ENCODE measurements around the gene GNPAT.

Gene GNPAT

DNA sequence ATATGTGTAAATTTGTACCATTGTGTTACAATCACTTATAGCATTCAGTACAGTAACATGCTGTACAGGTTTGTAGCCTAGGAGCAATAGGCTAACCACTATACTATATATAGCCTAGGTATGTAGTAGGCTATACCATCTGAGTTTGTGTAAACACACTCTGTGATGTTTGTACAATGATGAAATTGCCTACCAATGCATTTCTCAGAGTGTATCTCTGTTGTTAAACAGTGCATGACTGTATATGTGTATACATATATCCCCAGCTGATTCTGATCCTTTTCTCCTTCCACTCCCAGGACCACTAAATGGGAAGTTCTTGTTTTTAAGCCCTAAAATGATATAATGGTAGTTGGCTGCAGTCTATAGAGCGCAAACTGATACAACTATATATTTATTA is 7.8 kb downstream of the GNPAT start:
- DNase-seq, result no peak

DNA sequence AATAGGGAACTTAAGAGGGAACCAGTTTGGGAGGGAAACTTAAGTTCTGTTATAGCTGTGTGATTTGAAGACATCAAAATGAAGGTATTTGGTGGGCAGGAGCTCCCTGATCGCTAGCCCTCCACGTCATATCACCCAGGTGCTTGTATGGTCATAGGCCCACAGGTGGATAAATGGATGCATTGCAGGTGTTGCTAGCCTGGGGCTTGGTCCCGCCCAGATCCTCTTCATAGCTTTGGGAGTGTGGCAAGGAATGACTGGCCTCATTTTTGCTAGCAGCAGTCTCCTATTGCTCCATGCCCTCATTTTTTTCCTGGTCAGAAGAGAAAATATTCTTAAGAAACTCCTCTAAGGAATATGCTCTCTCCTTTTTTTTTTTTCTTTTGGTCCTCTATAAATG is 11.3 kb downstream of the GNPAT start:
- DNase-seq, result peak; percentile 7

DNA sequence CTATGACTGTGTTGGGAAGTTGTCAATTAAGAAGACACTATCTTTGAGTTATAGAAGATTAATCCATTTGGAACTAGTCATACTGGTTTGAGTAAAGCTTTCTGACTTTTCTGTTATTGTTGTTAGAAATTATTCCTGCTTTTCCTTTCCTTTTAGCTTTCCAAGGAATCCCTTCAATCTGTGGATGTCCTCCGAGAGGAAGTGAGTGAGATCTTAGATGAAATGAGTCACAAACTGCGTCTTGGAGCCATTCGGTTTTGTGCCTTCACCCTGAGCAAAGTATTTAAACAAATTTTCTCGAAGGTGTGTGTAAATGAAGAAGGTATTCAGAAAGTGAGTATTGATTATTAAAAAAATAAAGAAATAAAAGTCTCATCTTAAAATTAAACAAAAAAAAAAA is 19.3 kb downstream of the GNPAT start:
- no peak for DNase-seq

DNA sequence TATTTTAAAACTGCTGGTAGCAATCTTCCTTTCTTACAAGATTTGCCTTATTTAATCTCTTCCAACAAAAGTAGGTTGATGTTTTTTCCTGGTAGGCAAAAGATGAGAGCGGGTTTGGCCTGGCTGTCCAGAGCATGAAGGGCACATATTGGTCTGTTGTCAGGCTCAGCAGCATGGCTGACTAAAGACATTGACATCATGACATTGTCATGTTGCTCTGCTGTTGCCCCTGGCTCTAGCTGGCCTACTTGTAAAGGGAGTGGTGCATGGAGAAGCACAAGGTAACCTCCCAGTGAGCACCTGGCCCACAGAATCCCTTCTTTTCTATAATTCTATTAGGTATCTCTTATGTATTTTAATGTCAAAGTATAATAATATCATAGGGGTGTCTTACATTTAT is 23.6 kb downstream of the GNPAT start:
- DNase-seq, result no peak

DNA sequence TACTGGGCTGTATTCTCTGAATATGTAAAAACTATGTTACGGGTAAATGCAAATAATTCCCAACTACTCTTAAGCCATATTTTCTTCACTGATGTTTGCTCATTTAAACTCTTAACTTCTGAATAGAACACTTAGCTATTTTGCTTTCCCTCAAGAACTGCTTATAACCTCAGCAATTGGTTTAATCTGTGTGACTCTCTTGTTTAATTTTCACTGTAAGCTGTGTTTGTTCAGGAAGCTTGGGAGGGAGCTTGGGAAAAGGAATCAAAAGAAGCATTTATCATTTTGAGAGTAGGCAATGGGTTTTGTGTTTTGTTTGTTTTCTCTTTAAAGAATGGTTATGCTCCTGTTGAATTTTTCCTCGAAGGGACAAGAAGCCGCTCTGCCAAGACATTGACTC is 24.4 kb downstream of the GNPAT start:
- no peak for DNase-seq

DNA sequence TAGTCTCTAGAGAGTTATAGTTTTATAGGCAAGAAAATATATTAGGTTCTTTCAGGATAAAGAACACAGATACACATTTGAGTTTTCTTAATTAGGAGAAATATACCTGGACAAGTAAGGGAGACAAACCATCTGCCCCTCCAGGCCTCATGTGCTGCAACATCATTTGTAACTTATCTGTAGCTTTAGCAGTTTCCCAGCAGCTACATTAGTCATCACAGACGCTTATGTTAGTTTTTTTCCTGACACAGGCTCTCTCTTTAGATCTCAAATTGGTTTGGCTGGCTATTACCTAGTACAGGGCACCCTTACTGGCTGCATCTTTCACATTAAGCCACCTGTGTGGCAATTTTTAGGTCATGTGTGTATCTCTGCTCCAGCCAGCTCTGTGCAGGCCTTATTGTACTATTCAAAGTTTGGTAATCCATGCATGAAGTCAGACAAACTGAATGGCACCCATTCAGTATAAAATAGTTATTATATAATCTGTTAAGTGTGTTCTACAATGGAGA is 25.9 kb downstream of the GNPAT start:
- no peak for DNase-seq

DNA sequence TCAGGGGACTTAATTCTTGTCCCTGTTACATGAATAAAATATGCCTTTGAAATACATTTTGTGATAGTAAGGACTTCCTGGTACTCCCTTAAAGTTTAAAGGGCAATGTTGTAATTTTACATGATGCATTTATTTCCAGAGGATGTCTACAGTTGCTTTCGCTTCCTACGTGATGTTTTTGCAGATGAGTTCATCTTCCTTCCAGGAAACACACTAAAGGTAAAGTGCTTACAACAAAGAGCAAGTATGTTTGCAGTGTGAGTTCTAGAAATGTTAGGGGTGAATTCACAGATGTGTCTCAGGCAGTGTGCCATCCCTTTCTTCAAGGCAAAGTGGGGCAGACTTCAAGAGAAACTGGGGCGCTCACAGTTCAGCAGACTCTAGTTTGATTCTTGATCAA is 31.2 kb downstream of the GNPAT start:
- no peak for DNase-seq

DNA sequence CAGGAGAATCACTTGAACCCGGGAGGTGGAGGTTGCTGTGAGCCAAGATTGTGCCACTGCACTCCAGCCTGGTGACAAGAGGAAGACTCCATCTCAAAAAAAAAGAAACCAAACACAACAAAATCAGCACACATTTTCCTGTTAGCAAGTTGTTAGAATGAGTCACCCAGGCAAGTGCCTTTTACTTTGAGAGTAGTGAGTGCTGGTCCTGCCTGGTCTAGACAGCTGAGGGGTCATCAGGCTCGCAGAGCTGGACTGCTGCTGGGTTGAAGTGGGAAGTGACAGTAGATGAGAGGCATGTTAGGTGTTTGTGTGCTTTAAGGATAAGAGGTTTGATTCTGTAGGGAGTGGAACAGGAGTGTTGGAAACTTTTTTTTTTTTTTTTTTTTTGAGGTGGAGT is 31.9 kb downstream of the GNPAT start:
- DNase-seq, result no peak

DNA sequence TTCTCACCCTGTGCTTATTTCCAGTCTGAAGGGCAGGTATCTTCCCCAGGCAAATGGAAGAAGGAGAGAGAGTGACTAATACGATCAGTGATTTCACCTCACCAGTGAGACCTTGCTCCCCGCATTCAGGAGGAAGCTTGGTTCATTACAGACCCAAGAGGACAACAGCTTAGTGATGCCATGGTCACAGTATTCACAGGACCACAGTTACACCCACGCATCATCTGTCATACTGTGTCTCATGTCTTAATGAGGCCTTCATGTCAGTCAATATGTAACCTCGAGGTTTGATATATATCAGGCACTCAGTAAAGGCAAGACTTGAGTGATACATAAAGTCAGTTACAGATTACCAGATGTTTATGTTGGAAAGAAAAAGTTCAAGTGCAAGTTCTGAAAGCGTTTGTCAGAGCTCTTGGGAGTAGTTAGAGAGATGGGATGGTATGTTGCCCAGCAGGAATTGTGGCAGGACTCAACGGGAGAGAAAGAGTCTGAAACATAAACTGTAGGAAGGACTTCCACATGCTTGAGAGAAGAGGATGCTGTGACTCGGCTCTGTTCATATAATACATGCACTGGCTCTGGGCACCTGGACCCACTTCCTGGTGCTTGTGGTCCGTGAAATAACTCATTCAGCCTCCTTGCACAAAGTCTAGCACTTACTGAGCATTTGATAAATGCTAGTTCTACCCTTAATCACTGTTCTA is 33.3 kb downstream of the GNPAT start:
- no peak for DNase-seq

DNA sequence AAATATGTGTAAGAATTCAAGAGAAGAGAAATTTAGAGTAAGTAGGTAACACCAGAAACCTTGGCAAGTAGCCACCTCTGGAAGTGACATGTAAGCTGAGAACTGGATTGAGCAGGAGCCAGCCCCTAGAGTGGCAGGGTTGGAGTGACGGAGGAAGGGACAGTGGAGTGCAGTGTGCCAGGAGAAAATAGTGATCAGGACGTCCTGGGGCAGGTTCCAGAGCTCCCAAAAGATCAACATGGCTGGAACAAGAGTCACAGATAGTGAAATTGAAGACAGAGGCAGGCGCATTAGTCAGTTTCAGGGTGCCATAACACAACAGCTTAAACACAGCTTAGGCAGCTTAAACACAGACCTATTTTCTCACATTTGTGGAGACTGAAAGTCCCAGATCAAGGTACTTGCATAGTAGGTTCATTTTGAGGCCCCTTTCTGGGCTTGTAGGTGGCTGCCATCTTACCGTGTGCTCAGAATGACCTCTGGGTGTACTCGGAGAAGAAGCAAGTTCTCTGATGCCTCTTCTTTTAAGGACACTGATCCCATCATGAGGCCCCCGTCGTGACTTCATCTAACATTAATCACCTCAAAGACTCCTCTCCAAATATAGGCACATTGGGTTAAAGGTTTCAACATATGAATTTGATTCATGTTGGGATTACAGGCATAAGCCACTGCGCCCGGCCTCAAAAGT is 37.2 kb downstream of the GNPAT start:
- DNase-seq, result peak; percentile 6

DNA sequence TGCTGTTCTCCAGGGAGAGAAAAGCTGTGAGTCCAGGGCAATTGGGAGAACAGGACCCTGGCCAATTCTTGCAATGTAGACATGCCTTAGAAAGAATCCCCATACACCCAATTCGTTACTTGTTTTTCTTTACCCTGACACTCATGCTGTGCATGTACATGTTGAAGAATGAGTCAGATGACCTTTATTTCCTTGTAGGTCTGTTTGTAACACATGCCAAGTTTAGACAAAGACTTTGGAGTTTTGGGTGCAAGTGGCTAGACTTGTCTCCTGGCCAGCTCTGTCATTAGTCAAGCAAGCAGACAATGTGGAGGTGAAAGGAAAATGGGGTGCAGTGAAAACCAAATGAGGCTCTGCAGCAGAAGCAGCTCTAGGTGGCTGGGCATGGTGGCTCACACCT is 38.1 kb downstream of the GNPAT start:
- DNase-seq, result no peak

DNA sequence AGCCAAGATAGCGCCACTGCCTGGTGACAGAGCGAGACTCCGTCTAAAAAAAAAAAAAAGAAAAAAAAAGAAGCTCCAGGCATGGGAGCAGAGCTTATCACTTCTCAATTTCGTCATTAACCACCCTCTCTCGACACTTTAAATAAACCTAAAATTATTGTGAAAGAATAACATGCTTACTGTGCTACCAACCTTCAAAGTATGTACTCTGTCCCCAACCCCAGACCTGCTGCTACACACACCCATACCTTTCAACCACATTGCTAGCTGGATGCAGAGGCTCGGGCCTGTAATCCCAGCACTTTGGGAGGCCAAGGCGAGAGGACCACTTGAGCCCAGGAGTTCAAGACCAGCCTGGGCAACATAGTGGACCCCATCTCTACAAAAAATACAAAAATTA is 38.7 kb downstream of the GNPAT start:
- no peak for DNase-seq

DNA sequence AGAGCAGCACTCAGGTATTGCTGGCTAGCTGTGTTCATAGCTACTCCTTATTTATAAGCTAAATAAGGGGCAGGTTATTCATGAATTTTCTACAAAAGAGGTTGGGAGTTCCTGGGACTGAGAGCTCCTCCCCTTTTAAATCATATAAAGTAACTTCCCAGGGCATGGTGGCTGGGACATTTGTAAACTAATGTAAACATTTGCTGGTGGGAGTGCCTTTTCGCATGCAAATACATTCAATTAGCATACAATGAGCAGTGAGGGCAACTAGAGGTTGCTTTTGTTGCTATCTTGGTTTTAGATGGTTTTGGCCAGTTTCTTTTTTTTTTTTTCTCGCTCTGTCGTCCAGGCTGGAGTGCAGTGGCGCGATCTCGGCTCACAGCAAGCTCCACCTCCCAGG is 43.4 kb downstream of the GNPAT start:
- no peak for DNase-seq

DNA sequence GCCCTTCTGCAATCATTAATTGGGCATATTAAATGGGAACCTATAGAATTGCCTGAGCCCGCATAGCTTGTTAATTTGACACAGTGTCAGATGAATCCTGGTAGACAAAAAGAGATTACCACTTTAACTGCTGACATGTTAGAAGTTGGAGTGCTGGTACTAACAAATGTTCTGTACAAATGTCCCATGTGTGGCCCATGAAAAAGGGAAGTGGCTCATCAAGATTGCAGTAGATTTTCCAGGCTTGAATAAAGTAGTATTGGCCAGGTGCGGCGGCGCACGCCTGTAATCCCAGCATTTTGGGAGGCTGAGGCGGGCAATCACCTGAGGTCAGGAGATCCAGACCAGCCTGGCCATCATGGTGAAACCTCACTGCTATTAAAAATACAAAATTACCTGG is 45.6 kb downstream of the GNPAT start:
- DNase-seq, result no peak

DNA sequence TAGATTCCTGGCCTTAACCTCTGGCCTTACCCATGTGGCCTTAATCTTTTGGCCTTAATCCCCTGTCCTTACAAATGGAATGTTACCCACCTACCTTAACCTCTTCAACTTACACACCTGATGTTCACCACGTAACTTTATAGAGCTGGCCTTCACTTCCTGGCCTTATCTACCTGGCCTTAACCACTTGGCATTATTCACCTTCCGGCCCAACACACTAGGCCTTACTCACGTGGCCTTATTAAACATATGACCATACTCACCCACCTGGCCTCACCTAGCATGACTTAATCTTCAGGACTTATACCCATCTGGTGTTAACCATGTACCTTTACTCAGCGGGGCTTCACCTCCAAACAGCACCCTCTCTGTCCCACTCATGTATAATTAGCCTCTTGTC is 54.9 kb downstream of the GNPAT start:
- no peak for DNase-seq

DNA sequence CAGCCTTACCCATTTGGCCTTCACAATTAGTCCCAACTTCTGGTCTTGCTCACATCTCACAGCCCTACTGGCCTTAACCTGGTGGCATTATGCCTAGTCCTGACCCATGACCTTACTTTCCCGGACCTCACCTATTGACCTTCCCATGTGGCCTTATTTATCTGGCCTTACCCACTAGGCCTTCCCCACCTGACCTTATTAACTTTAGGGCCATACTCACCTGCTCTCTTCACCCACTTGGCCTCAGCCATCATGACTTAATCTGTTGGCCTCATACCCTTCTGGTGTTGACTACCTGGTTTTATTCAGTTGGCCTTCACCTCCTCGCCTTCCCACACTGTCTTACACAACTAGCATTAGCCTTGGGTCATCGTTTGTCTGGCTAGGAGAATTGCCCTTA is 61.0 kb downstream of the GNPAT start:
- DNase-seq, result no peak

DNA sequence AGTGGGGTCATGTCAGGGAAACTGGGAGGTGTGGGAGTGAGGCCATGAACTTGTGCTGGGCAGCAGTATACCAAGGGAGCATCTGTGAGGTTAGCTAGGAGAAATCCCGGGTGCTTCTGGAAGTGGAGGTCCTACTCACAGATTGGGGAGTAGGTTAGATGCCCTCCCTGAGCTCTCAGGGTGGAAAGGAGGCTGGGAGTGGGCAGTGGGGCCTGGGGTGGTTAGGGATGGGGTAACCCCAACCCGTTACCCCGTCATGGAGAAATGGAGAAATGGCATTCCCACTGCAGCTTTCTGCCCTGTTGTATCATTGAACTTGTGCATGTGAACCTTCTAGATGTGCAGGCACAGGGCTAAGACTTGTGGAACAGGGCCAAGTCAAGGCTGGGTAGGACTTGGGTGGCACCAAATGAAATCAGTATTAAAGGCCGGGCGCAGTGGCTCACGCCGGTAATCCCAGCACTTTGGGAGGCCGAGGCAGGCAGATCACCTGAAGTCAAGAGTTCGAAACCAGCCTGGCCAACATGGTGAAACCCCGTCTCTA is 69.5 kb downstream of the GNPAT start:
- DNase-seq, result no peak

DNA sequence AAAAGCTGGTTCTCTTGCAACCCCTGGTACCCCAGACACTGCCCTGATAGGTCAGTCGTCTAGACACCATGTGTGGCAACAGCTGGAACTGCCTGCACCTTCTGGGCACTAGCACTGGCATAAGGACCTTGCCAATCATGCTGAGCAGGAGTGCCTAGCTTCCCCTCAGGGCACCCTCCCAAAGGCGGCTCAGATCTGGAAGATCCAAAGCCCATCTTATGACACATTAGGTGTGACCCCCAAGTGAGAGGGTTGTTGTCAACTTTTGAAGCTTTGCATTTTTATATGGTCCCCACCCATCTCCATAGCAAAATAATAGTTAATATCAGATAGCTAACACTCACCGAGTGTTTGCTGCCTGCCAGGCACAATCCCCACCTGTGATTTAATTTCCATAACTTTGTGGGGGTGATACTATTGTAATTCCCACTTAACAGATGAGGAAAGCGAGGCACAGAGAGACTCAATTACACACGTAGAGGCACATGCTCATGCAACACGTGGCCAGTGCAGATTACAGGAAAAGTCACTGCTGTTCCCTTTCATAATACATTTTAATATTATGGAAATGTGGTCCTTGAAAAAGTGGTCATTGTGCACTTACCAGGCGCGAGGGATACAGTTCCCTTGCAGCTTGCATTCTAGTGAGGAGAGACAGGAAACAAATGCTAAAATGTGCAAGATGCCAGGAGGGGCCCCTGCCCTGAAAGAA is 70.9 kb downstream of the GNPAT start:
- DNase-seq, result peak; percentile 40

DNA sequence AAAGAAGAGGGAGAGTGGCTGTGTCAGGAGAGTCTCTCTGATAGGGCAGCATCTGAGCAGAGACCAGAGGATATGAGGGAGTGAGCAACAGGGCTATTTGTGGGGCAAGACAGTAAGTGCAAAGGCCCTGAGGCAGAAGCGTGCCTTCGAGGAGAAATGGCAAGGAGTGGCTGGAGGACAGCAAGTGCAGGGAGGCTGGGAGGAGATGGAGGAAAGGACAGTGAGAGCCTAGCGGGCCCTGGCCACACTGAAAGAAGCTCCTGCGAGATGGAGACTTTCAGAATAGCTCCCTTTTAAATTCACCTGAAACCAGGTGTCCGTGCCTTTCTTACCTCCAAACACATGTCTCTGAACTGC is 71.4 kb downstream of the GNPAT start:
- no peak for DNase-seq

DNA sequence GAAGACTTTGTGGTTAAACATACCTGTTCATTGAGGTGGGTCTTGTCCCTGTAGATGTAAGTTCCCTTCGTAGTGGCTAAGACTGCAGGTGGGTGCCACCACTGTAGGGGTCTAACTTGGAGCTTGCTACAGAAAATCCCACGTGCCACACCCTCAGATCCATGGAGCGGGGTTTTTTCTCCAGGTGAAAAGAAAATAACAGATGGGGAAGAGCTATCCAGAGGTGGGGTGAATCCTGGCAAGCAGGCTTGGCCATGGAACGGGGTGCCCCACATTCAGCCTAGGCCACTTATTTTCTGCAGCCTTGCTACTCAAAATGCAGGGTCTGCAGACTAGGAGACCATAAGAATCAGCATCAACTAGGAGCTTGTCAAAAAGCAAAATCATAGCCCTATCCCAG is 72.6 kb downstream of the GNPAT start:
- DNase-seq, result no peak

DNA sequence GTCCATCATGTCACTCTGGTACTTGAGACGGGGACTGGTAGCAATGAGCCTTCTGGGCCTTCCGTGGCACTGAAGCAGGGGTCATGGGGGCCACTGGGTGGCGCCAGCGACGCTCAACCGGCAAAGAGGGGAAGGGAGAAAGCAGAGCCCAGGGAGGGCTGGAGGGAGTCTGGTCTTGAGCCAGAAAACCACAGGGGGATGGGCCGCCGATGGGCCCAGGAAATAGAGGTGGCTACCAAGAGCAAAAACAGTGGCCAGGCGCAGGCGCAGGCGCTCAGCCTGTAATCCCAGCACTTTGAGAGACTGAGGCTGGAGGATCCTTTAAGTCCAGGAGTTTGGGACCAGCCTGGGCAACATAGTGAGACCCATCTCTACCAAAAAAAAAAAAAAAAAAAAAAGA is 74.9 kb downstream of the GNPAT start:
- DNase-seq, result peak; percentile 70

DNA sequence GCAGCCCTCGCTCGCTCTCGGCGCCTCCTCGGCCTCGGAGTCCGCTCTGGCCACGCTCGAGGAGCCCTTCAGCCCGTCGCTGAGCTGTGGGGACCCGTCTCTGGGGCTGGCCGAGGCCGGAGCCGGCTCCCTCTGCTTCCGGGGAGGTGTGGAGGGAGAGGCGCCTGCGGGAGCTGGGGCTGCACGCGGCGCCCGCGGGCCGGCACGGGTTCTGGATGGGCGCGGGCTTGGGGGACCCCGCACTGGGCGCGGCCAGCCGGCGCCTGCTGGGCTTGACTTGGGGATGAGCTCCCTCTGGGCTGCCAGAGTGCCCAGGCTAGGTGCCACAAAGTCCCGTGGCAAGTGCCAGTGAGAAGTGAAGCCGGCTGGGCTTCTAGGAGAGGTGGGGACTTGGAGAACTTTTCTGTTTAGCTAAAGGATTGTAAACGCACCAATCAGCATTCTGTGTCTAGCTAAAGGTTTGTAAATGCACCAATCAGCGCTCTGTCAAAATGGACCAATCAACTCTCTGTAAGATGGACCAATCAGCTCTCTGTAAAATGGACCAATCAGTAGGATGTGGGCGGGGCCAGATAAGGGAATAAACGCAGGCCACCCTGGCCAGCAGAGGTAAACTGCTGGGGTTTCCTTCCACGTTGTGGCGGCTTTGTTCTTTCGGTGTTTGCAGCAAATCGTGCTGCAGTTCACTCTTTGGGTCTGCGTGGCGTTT is 76.4 kb downstream of the GNPAT start:
- DNase-seq, result no peak

DNA sequence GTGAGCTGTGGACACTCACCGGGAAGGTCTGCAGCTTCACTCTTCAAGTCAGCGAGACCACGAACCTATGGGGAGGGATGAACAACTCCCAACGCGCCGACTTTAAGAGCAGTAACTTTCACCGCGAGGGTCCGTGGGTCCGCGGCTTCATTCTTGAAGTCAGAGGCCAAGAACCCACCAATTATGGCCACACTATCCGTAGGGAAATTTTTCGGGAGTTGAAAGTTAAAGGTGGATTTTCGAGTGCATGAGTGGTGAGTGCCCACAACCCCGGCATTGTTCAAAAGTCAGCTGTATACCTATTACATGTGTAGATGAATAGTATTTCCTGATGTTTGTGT is 77.0 kb downstream of the GNPAT start:
- no peak for DNase-seq
